ENCODE results near the gene TKTL2.
"Not testable (repeated sequence)": the region's sequence is repeated elsewhere in the genome, so short reads cannot be mapped to it uniquely, and the experiment has no call there.

The TKTL2 gene

GRCh38 chr4:163447481-163447880 lies 26.1 kb downstream of the TKTL2 start:
- no peak for DNase-seq

GRCh38 chr4:163447023-163447422 lies 26.5 kb downstream of the TKTL2 start:
- not testable (repeated sequence) for DNase-seq

DNA sequence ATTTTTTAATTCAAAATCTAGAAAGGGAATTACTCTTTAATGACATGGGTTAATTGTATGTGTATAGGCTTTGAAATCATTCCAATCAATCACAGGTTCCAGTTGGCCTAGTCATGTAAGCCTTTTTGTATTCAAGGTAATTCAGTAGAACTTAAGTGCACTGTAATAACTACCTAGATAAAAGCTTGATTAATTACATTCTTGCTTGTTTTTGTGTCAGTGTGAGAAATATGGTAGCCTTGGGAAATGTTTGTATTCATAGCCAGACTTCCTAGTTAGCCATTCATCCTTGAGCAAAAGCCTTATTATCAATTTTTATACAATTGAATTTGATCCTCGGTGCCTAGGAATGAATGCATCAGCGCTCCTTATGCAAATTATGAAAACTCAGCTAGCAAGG lies 33.5 kb downstream of the TKTL2 start:
- DNase-seq, result no peak

All from fibroblast of skin of abdomen (primary cell).